ENCODE measurements around the gene GPC6.

The GPC6 gene

DNA sequence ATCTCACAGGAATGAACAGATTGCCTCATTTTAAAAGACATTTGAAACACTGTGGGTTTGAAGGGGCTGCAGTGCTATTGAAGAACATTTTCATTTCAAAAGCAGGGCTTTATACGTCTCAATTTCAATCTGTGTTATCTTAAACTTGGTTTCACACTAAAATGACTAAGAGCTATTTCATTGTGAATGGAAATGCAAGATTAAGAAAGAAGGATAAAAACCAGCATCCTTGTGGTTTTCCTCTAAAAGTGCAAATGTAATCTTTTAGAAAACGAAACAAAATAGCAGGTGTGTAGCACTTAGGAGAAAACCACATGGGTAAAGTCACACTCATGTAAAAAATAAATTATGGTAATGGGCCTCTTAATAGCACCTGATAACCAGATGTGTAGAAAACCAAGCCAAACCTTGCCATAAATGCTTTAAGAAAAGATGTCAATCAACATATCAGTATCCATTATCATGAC is 397.7 kb downstream of the GPC6 start:
- no peak for DNase-seq

DNA sequence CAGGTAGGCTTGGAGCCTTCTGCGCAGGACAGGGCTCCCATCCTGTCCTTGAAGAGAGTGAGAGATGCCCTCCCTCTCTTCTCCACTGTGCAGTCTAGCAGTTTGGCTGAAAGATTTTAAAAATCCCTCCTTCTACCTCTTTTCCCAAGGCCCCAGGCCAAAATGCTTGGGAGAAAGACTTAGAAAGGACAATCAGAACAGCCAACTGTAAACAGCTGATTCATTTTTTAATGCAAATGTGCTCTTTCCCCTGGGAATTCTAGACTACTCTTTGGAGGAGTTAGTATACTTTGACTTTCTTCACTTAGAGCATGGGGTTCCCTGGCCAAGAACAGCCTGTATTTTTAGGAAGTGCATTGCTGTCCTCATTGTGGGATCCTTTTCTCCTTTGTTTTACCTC is 398.9 kb downstream of the GPC6 start:
- DNase-seq: no peak

DNA sequence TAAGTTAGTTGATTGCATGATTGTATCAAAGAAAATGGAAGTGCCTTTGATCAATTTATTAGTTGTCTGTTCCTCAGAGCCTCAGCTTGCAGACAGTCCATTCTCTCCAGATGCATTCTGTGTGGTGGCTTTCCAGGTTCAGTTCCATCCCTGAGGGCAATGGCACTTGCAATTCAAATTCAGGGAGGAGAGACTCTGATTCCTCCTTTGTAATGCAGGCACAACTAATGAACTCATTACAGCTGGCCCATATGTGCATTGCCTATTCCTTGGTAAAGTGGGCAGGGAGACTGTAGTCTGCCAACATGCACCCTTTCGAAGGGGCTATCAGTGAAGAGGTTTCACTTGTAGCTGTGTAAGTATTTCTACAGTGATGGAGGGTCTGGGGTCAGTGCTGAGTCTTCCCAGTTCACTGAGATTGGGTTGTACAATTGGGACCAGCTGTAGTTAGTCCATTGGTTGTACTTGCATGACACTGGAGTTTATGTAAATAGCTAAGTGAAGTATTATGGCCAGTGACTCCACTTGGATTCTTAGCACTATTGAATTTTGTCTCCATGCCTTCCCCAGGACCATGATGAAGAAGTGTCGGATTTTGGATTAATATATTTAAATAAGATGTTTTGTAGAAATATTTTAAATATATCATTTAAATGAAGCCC is 401.7 kb downstream of the GPC6 start:
- DNase-seq: no peak

DNA sequence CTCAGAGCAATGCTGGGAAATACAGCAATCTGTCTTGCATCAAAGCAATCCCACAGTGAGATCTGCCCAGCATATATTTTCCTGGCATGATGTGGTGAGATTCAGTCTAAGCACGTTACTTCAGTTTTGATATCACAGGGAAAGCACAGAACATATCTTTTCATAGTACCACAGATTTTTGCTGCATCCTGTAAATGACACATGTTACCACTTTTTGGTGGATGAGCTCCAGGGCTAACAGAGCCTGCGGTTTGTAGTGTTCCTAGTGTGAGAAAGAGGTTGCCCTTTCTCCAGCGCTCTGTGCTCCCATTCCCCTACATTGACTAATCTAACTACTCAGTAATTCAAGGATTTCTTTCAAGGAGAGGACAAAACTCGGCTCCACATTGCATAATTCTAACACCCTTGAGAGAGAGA is 409.0 kb downstream of the GPC6 start:
- DNase-seq: no peak

DNA sequence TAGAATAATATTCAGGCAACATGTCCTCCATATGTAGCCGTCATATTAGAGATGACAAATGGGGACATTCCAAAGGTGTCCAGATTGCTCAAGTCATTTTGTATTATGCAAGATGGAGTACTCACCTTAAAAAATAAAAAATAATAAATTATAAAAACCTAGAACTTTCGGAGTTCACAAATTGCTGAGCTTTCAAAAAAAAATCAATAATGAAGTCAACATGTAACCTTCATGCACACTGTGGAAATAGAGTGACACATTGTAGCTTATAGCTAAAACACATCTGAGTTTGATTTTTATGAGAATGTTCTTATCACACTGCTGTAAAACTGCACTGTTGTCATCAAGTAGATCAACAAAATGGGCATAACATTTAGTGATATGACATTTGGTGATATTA is 411.2 kb downstream of the GPC6 start:
- no peak for DNase-seq

DNA sequence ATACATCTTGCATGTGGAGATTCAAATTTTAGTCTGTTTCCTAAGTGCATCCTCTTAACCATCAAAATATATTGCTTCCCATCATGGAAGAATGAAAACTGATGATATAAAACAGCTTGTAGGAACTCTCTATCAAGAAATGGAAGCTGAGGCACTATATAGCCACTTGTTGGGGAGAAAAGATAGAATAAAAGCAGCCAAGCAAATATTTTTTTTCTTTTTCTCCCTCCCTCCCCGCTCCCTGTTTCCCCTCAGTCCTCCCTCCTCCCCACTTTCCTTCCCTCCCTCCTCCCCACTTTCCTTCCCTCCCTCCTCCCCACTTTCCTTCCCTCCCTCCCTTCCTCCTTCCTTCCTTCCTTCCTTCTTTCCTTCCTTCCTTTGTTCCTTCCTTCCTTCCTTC is 413.8 kb downstream of the GPC6 start:
- no peak for DNase-seq

DNA sequence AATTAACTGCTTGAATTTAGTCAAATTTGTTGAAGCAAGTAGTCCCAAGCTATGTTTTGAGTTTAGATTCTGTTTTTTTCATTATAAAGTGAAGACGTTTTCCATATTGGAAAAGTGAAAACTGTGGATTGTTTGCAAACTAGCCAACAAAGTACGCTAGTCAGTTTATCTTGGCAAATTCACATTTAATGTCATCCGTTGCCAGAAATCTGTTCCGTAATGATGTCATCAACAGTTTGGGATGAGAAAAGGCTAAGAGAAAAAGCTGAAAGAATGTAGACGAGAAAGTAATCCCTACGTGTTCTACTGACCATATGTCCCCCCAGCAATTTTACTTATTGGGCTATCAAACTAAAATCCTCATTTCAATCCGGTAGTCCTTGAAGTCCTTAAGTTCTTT is 419.6 kb downstream of the GPC6 start:
- no peak for DNase-seq

DNA sequence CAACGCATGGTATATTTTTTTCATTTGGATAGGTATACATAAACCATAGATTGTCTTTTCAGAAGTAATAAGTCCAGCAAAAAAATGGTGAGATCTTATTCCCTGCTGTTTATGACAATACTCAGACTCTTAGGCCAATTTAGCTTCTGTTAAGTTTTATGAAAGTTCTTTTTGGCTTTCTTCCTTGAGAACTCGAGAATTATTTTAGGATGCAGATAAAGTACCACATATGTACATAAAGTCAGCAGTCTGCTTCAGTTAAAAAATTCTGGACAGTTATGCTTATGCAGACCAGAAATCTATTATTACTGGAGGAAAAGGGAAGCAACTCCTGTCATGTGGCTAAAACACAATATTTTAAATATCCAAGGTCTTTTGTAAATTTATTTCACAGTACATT is 422.9 kb downstream of the GPC6 start:
- no peak for DNase-seq

DNA sequence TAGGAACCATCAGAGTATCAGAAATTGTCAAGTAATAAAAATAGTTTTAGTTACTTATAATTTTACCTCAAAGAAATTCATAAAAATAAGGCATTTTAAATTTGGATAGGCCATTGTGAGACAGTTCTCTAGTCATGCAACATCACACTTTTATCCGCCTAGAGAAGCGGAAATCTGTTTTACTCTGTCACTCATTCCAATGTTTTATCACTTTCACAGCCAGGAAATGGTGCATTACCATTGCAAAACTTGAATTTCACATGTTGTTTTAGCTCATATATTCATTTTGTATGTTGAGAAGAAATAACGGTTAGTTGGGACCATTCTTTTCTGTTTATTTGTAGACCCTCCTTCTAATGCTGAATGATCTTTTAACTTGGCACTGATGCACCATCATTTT is 427.2 kb downstream of the GPC6 start:
- no peak for DNase-seq

DNA sequence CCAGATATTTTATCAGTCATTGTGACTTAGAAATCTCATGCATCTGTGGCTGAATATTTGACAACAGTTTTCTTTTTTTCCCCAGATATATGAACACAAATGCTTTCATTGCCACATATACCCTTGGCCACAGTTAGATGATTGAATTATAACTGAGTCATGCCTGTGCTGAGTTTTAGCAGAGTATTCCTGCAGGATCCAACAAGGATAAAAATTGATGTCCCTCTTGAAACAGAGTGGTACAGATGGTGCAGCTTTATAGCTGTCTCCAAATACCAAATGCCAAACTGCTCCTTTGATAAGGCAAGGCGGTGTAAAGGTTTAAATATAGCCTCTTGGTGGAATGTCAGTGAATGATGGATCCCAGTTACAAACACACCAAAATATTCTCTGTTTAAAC is 428.5 kb downstream of the GPC6 start:
- no peak for DNase-seq

DNA sequence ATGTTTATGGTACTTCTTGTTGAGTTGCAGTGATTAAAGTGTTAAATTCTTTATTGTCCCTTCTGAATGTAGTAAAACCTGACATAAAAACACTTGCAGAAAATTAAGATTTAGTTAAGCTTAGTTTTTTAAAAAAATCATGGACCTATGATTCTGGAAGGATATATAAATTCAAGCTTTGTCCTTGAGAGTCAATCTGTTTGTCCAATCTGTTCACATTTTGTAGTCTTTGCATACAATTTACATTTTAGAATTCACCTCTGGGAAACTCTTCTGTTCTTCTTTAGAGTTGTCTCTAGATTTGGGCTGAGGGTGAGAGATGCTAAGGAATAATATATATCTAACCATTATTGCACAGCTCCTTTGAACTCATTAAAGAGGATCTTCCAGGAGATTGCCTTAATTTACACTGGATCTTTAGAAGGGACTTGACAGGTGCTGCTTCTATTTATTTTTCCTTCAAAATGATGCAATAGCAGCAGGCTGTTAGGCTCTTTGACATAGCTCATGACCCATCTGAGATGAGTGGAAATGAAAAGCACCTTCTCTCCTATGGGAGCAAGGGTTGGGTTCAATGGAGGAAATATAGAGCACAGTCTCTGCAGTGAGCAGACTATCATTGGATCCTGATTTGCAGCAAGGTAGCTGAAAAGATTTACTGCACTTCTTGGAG is 433.9 kb downstream of the GPC6 start:
- no peak for DNase-seq

DNA sequence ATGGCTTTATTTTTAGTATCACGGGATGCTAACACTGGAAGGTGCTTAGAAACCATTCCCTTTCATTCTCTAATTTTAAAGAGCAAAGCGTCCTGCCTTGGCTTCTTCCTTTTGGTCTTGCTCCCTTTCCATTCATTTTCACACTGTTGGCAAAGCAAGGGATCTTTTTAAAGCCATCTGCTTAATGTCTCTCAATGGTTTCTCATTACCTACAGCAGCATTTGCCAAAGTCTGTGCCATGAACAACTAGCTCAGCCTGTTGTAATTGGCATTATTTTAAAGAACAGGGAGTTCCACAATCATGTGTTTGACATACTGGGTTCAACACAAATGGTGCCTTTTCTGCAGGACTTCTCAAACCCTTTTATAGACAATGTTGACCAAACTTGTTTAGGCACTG is 444.3 kb downstream of the GPC6 start:
- DNase-seq: no peak

DNA sequence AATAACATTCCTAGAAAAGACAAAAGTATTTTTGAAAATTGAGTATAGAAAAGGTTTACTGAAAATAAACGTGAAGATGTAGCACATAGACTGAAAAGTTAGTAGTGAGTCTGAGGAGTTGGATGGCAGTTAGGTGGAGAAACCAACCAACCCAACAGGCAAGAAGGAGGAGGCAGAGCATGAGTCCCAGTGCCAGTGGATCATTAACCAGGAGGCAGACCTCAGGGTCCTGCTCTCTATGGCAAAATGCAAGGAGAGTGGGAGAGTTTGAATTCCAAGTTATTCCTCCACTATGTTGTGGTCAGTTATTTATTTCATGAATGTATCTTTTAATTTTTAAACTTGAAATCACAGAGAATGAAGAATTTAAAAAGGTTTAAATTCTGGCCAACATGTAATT is 446.4 kb downstream of the GPC6 start:
- DNase-seq: no peak

DNA sequence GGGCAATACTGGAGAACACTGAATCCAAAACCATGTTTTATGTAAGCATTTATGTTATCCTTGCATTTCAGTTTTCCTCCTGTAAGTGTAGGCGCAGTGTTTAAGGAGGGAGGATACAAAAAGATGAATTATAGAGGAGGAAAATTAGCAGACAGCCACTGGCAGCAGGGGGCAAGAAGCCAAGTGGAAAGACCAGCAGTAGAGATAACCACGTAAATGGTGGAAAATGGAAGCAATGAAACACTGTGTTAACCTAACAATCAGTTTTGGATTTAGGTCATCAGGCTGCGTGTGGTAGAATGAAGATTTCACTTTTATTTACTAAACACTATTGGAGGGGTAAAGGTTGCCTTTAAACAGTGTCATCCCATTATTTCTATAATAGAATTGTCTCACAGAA is 447.3 kb downstream of the GPC6 start:
- no peak for DNase-seq

DNA sequence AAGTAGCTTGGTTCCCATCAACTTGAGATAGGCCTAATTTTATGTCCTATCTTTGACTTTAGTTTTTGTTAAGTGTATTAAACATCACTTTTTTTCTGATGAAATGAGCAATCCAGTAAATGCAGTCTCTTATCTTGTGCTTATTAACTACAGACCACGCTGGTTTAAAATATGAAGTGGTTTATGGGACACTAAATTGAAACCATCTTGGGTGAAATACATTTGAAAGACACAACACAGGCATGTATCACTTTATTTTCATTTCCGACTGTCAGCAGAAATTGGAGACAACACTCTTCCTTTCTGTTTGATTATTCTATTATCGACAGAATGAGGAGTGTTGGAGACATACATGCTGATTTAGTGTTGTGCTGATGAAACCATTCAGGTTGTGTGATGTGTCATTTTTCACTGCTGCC is 447.7 kb downstream of the GPC6 start:
- no peak for DNase-seq

DNA sequence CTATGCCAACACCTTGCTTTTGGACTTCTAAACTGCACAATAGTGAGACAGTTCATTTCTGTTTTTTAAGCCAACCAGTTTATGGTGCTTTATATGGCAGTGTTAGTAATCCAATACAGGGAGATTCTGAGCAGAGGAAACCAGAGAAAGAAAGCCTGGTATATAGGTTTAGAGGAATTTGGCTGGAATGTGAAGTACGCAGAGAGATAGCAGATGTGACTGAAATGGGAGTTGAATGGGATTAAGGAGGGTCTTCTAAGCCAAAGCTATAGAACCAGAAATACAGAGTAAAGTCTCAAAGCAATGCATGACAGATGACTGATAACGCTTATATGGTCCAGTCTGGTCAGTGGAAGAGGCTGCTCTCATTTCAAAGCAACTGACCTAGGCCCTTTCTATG is 453.7 kb downstream of the GPC6 start:
- no peak for DNase-seq

DNA sequence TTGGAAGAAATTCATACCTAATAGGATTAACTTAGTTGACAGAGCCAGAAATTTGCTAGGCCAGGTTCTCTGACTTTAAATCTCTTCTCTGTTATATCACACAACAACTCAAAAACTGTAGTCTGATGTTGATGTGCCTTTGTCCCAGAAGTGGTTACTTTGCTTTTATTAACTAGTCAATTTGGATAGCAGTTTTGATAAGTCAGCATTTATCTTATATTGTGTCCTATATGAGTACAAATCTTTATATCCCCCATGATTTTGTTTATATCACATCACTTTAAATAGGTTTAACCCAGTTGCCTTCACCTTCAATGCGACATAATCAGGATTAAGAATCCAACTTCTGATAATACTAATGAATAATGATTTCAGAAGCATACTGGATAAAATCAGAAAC is 459.3 kb downstream of the GPC6 start:
- no peak for DNase-seq

DNA sequence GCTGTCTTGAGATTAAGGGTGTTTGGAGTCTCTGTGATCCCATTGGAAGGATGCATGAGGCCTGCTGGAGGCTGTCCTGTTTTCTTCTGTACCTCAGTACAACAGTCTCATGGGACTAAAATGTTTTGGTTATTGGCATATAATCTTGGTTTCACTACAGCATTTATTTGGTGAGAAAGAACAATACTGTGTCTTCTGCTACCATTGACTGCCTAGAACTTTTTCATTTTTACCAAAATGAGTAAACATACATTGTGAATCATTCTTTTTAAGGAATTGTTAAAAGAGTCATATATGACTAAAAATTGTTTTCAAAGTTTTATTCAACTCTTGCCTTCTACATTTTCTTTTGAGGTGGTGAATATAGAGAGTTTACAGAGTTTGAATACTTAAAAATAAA is 459.8 kb downstream of the GPC6 start:
- no peak for DNase-seq

DNA sequence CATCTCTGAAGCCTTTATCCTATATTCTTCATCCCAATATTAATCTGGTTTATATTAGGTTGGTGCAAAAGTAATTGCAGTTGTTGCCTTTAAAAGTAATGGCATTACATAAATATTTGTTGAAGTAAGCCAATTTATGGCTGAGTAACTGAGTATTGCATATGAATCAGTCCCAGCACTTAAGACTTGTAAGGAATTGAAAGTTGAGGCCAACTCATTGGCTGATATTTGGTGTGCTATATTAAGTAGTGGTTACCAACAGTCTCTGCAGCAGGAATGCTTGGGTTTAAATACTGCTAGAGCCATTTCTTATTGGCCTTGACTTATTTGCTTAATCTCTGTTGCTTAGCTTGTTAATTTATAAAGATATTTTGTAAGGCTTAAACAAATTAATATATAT is 460.7 kb downstream of the GPC6 start:
- DNase-seq: no peak

DNA sequence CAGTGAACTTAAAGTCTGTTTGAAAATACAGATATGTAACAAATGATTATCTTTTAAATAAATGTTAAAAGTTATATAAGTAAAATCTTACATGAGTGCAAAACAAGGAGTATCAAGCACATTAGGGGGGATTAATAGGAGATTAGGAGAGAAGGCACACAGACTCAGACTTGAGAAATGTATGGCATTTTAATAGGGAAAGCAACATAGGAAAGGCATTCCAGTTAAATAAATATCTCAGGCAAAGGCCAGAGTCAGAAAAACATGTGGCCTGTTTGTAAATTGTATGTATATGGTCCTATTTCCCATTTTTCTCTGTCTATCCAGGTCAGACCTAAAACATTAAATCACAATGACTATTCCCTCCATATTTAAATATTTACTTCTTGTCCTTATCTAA is 462.7 kb downstream of the GPC6 start:
- no peak for DNase-seq

DNA sequence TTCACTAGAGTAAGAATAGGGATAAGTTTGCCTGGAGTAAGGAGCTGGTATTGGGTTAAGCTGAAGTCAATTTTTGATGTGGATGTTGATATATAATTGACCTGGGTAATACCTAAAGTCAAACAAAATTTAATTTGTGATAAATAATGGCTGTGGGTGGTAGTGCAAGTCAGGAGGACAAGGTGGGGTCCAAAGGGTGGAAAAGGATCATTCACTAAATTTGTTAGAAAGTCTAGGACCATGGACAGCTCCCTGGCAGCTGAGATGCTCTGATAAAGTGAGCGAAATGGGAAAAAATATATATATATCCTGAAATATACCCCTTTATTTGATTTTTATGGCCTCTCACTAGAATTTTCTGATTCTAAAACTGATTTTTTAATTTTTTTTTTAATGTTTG is 463.5 kb downstream of the GPC6 start:
- DNase-seq: no peak

DNA sequence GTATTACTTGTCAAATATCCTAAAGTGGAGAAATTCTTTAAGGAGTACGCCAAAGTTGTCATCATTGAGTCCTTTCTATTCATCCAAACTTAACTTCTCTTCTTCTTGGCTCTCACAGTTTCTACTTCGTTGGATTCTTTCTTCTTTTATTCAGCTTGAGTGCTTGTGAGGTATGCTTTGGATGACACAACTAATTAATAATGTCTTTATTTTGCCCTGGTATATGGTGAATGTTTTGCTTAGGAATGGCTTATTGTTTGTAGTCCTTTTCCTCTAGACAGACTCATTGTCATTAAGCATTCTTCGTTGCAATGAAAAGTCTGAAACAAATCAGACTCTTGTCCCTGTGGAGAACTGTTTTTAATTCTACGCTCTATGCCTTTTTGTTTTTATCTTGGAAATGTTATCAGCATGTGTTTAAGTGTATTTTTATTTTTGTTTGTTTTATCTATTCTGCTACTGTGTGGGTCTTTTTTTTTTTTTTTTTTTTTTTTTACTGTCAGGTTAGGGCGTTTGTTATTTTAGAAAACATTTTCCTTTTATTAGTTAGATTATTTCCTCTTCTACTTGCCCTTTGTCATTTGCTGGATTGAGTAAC is 471.5 kb downstream of the GPC6 start:
- no peak for DNase-seq

DNA sequence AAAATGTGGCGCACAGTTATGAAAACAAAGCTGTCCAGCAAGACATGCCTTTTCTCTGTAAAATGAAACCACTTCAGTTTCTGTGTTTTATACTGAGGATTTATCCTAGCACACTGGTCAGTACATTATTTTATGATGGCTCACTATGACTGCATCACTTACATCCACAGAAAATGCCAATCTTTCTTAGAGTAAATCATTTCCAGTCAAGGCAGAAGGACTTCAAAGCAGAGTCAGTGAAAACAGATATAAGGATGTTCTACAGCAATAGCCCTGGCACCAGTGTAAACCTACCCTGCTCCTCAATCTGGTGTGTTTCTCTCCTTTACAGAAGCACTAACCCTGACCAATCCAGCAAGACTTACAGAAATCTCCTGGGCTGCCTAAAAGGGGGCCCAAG is 473.5 kb downstream of the GPC6 start:
- no peak for DNase-seq

DNA sequence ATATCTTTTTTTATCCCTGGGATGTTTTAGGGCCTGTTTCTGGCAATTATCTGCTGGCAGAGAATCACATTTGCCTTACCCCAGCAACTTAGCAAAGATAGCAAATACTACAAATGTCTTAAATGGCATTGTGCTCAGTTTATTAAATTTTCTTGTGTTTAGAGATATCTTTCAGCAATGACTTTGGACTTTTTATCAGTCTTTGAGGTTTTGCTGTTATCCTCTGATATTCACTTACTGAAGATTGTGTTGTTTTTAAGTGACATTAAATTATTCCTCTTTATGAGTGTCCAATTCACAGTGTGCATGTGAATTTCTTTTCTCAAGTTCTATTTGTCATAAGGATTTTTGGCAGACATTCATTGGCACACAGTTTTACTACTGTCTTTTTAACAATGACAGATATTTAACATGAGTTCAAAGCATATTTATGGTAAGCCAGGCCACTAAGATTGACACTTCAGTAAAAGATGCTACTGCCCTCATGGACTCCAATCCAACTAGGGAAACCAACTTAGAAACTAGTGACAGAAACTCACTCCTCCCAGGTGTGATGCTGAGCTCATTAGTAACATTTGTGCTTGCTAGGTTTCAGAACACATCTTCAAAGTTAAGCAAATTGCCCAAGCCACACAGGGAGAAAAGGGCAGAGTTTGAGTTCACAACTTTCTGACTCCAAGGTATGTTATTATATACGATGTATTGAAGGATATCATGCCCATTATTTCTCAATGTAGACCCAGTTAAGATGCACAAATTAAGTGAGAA is 481.9 kb downstream of the GPC6 start:
- no peak for DNase-seq

Data from CD4-positive, alpha-beta T cell treated with Interleukin-21 for 1 hour (primary cell).